ENCODE measurements around the gene RARRES1. TPM values are rescaled to one million over a fixed set of nuclear protein-coding genes. Genes with fewer than 3 reads are reported as not detected.

RARRES1 gene
- total RNA-seq, 1 experiment from 2014 or later: 0.81 TPM

- no peaks in the 10 kb centered on the region for H4K20me1 ChIP-seq (ENCODE audit: control insufficient read depth, insufficient read depth, insufficient read length)
- H3K79me2 ChIP-seq (ENCODE audit: insufficient read depth, low read length): no peaks in the 10 kb centered on the region
- no peak overlapping the region for H3K23ac ChIP-seq (ENCODE audit: insufficient read length, low read depth, low read length)
- H3K23me2 ChIP-seq (ENCODE audit: insufficient read length, low read depth, low read length, poor library complexity, severe bottlenecking): peaks cover 13% of the 10 kb centered on the region
- H3K27ac Mint-ChIP-seq: no peak overlapping the region
- no peak overlapping the region for H2BK5ac ChIP-seq (ENCODE audit: insufficient read length, low read length)
- H3K9me3 ChIP-seq (ENCODE audit: control insufficient read depth, low read depth, low read length): no peaks in the 10 kb centered on the region
- no peak overlapping the region for H2AK5ac ChIP-seq (ENCODE audit: insufficient read length, low read length)
- no peaks in the 10 kb centered on the region for H3K27me3 ChIP-seq (ENCODE audit: insufficient read depth, low read length)
- H3K36me3 Mint-ChIP-seq (ENCODE audit: insufficient read depth in 1 of 3, low read depth in 3 of 3): peaks cover 6 to 35% (median 18%) of the 10 kb centered on the region in 3 experiments
- no peak overlapping the region for H3K14ac ChIP-seq (ENCODE audit: insufficient read depth, low read length)
- no peak overlapping the region for H4K91ac ChIP-seq (ENCODE audit: insufficient read length, low read depth, low read length)
- no peak overlapping the region for H3T11ph ChIP-seq (ENCODE audit: low read length)
- H4K8ac ChIP-seq (replicated peaks; ENCODE audit: insufficient read length, low read depth, low read length): no peak overlapping the region
- H3K79me1 ChIP-seq (ENCODE audit: insufficient read depth, low read depth, low read length, poor library complexity, severe bottlenecking): no peaks in the 10 kb centered on the region
- no peak overlapping the region for H2BK20ac ChIP-seq (ENCODE audit: low read depth, low read length, poor library complexity, severe bottlenecking)
- H3K4me3 Mint-ChIP-seq: no peak overlapping the region
- H2AFZ ChIP-seq (ENCODE audit: low read length): no peak overlapping the region
- no peaks in the 10 kb centered on the region; the same call in 1 of the 2 replicates for H3K4me1 ChIP-seq (ENCODE audit: insufficient read depth, low read length)
- no peaks in the 10 kb centered on the region for H3K9me3 Mint-ChIP-seq
- H2BK15ac ChIP-seq (ENCODE audit: low read depth, low read length): no peak overlapping the region
- H4K5ac ChIP-seq (ENCODE audit: insufficient read length, low read depth, low read length): no peak overlapping the region
- H2BK120ac ChIP-seq (ENCODE audit: low read depth, low read length, poor library complexity, severe bottlenecking): no peak overlapping the region
- TF ChIP-seq CTCF (conservative IDR thresholded peaks at IDR 0.05): no peak
- no peak overlapping the region for H3K4ac ChIP-seq (ENCODE audit: low read depth, low read length)
- no peak overlapping the region for H3K56ac ChIP-seq (ENCODE audit: insufficient read length, low read depth, low read length)
- peaks cover 9 to 14% of the 10 kb centered on the region in 2 experiments for H3K4me1 Mint-ChIP-seq
- H3K18ac ChIP-seq (ENCODE audit: insufficient read length, low read depth, low read length): no peak overlapping the region
- no peaks in the 10 kb centered on the region for H3K27me3 Mint-ChIP-seq (ENCODE audit: low read depth)
- DNase-seq: no peak
- H2BK12ac ChIP-seq (ENCODE audit: insufficient read length, low read depth, low read length): no peak overlapping the region
- H3K4me2 ChIP-seq (ENCODE audit: insufficient read depth, insufficient read length, low read length): no peak overlapping the region
- no peak overlapping the region for H3K27ac ChIP-seq (ENCODE audit: insufficient read length, low read depth, low read length)
- H3K9ac ChIP-seq (ENCODE audit: extremely low read depth, insufficient read length, low read length): no peak overlapping the region
- no CpG with 5 or more reads among the region's 2 CpGs for WGBS (ENCODE audit: extremely low coverage, insufficient read length, low lambda C conversion rate)
These were observed 63.8 kb downstream of the RARRES1 start for GRCh38 chr3:158668506-158668905.

Measured in H9 (cell line).